ENCODE data around the gene RANBP3. TPM values are rescaled to one million over a fixed set of nuclear protein-coding genes. Genes with fewer than 3 reads are reported as not detected.

The RANBP3 gene
- total RNA-seq, 1 experiment from 2014 or later: 62.4 TPM

DNA sequence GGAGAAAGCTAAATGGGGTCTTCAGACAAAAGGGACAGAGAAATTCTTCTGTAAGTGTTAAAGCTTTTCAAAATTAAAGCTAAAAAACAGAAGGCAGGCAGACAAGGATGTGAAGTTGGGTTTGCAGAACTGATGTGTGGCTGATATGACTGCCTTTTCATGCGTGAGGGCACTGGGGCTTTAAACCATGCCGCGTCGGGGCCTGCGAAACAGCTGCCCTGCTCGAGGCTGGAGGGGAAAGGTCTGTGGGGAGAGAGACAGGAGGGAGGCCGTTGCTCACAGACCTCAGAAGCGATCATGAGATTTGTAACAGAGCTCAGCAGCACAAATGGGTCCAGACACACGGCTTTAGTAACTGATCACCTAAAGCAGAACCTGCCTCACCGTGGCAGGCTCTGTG lies 40.4 kb downstream of the RANBP3 start:
- Histone ChIP-seq H3K9ac (ENCODE audit: low read length) (no peak overlapping the region), H3K36me3 (ENCODE audit: control insufficient read depth in 1 of 2, insufficient read depth in 2 of 2, low read length in 2 of 2) (peaks cover 7 to 13% of the 10 kb centered on the region in 2 experiments; a peak in 3 of 4 replicates), H3K79me2 (ENCODE audit: insufficient read depth, low read length) (peaks cover 43% of the 10 kb centered on the region), H2AFZ (ENCODE audit: low read depth, low read length, poor library complexity, severe bottlenecking) (no peak overlapping the region), H3K4me3 (replicated peaks in 1 of 2; ENCODE audit: low read depth in 1 of 2, low read length in 2 of 2) (no peak overlapping the region), H3K9me2 (ENCODE audit: insufficient read depth) (no peaks in the 10 kb centered on the region), H3K4me1 (ENCODE audit: control insufficient read depth in 1 of 2, insufficient read depth in 2 of 2, low read length in 2 of 2) (no peaks in the 10 kb centered on the region), H3K27ac (ENCODE audit: low read depth, low read length) (no peak overlapping the region), H3K4me2 (ENCODE audit: low read length) (no peak overlapping the region), H4K20me1 (ENCODE audit: insufficient read depth) (no peaks in the 10 kb centered on the region), H3K27me3 (ENCODE audit: insufficient read depth, low read length) (no peaks in the 10 kb centered on the region), H3K9me3 (ENCODE audit: control insufficient read depth in 1 of 2, insufficient read depth in 1 of 2, low read depth in 1 of 2, low read length in 2 of 2) (no peaks in the 10 kb centered on the region)
- no TSS peak for BruUV-seq (replicated peaks)
- intact Hi-C loops (cut with micrococcal nuclease): no loop called here
- ATAC-seq (no peak), DNase-seq (ENCODE audit: low read depth, low spot score) (no peak)
- CTCF ChIA-PET: interaction anchor here (1.2 kb wide), 2 partner anchors 30 to 134 kb away, joined by 3 to 4 read pairs; no protein-coding TSS in a partner anchor
- POLR2A ChIA-PET: no interaction called here
- TF ChIP-seq EGR1 (IDR thresholded peaks at IDR 0.05; ENCODE audit: low read depth): no peak
- TF ChIP-seq POLR2AphosphoS5 (IDR thresholded peaks at IDR 0.05; ENCODE audit: low read depth, low read length): no peak
- TF ChIP-seq EZH2 (IDR thresholded peaks at IDR 0.05): no peak
- TF ChIP-seq ELF1 (IDR thresholded peaks at IDR 0.05; ENCODE audit: borderline replicate concordance, low read depth): no peak
- no peak for TF ChIP-seq MAX (IDR thresholded peaks at IDR 0.05)
- no peak for TF ChIP-seq SRF (IDR thresholded peaks at IDR 0.05; ENCODE audit: low read depth)
- TF ChIP-seq CBX3 (IDR thresholded peaks at IDR 0.05; ENCODE audit: low read depth): no peak
- no peak for TF ChIP-seq CEBPB (IDR thresholded peaks at IDR 0.05; ENCODE audit: low read depth)
- TF ChIP-seq YY1 (IDR thresholded peaks at IDR 0.05; ENCODE audit: extremely low read depth, insufficient replicate concordance, low read depth, low read length): no peak
- TF ChIP-seq FOSL1 (IDR thresholded peaks at IDR 0.05; ENCODE audit: low read depth): no peak
- TF ChIP-seq REST (IDR thresholded peaks at IDR 0.05; ENCODE audit: low read depth): no peak
- TF ChIP-seq ZBTB33 (IDR thresholded peaks at IDR 0.05; ENCODE audit: extremely low read depth, insufficient replicate concordance, low read length): no peak
- TF ChIP-seq ZNF274 (IDR thresholded peaks at IDR 0.05; ENCODE audit: low read depth, low read length): no peak
- no peak for TF ChIP-seq ZFX (IDR thresholded peaks at IDR 0.05)
- no peak for TF ChIP-seq TCF7L2 (IDR thresholded peaks at IDR 0.05; ENCODE audit: borderline replicate concordance, extremely low read depth, insufficient read depth, insufficient read length)
- TF ChIP-seq CTCF (IDR thresholded peaks at IDR 0.05 in 2 of 3, conservative IDR thresholded peaks at IDR 0.05 in 1 of 3; ENCODE audit: borderline replicate concordance in 1 of 3, insufficient read depth in 1 of 3, low read depth in 2 of 3, low read length in 2 of 3): no peak
- no peak for TF ChIP-seq ATF3 (IDR thresholded peaks at IDR 0.05)
- no peak for TF ChIP-seq POLR2A (IDR thresholded peaks at IDR 0.05; ENCODE audit: borderline replicate concordance, extremely low read depth, insufficient read depth, insufficient read length)
- RAD21 ChIA-PET (ENCODE audit: low non-redundant PET in 1 of 2, low total read pairs in 2 of 2, uncharacterized antibody in 2 of 2, unreplicated experiment in 2 of 2): interaction anchor here in 1 of 2 experiments (0.7 kb wide), 1 partner anchor 21 kb away, joined by 12 read pairs; no protein-coding TSS in a partner anchor

All from HCT116 (cell line).